ENCODE measurements around the gene HAAO. TPM values are rescaled to one million over a fixed set of nuclear protein-coding genes. Genes with fewer than 3 reads are reported as not detected.

Gene HAAO
- total RNA-seq, 2 experiments from 2014 or later, result not detected

DNA sequence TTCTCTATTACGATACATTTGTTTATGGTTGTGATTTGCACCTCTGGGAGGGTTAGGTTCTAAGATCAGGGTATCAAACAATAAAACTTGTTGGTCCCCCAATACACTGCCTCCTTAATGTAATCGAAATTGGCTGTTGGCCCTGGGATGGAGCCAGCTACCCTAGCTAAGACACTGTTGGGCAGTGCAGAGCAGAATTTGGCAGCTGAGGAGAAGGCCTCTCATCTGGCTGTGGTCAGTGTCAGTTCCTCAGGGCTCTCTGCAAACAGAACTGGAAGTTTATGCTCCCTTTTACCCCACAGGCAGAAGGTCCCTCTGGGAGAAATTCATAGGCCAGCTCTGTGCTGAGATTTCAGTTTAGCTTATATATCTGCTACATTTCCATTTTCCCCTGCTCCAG is 8.6 kb upstream of the HAAO start:
- Mint-ChIP-seq H3K4me3 (no peak overlapping the region), H3K27me3 (peaks cover 17% of the 10 kb centered on the region), H3K4me1 (ENCODE audit: low read depth) (peaks cover 8% of the 10 kb centered on the region), H3K36me3 (ENCODE audit: low read depth) (no peaks in the 10 kb centered on the region), H3K9me3 (no peaks in the 10 kb centered on the region), H3K27ac (no peak overlapping the region)
- H3K27ac ChIP-seq (ENCODE audit: low read depth in 1 of 2, low read length in 2 of 2), result no peak overlapping the region
- intact Hi-C loops (cut with DNase I, micrococcal nuclease), result loop anchor here in 1 of 2 experiments (10.0 kb wide), 3 partner anchors 306 to 1564 kb away; partner anchors contain the start of genes CAMKMT, KCNG3 and PREPL
- no peak overlapping the region for H3K4me3 ChIP-seq (ENCODE audit: low read length)
- TF ChIP-seq, protein P1, sequence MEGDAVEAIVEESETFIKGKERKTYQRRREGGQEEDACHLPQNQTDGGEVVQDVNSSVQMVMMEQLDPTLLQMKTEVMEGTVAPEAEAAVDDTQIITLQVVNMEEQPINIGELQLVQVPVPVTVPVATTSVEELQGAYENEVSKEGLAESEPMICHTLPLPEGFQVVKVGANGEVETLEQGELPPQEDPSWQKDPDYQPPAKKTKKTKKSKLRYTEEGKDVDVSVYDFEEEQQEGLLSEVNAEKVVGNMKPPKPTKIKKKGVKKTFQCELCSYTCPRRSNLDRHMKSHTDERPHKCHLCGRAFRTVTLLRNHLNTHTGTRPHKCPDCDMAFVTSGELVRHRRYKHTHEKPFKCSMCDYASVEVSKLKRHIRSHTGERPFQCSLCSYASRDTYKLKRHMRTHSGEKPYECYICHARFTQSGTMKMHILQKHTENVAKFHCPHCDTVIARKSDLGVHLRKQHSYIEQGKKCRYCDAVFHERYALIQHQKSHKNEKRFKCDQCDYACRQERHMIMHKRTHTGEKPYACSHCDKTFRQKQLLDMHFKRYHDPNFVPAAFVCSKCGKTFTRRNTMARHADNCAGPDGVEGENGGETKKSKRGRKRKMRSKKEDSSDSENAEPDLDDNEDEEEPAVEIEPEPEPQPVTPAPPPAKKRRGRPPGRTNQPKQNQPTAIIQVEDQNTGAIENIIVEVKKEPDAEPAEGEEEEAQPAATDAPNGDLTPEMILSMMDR (IDR thresholded peaks at IDR 0.05), result no peak
- no peaks in the 10 kb centered on the region for H3K27me3 ChIP-seq (ENCODE audit: control insufficient read depth in 1 of 2, insufficient read depth in 2 of 2, low read length in 2 of 2)
- ChIA-PET CTCF (interaction anchor here (0.7 kb wide), 1 partner anchor 9 kb away, joined by 3 read pairs; the partner anchor contains the start of gene HAAO), POLR2A (interaction anchor here (1.5 kb wide), 1 partner anchor 9 kb away, joined by 26 read pairs; no protein-coding TSS in a partner anchor)
- H3K36me3 ChIP-seq (ENCODE audit: insufficient read depth, low read length), result no peaks in the 10 kb centered on the region
- H3K4me1 ChIP-seq (ENCODE audit: insufficient read depth, low read length), result no peaks in the 10 kb centered on the region
- no peak for ATAC-seq (ENCODE audit: poor library complexity)
- no peaks in the 10 kb centered on the region for H3K9me3 ChIP-seq (ENCODE audit: control insufficient read depth in 1 of 2, insufficient read depth in 1 of 2, low read length in 2 of 2)
- no peak for DNase-seq

DNA sequence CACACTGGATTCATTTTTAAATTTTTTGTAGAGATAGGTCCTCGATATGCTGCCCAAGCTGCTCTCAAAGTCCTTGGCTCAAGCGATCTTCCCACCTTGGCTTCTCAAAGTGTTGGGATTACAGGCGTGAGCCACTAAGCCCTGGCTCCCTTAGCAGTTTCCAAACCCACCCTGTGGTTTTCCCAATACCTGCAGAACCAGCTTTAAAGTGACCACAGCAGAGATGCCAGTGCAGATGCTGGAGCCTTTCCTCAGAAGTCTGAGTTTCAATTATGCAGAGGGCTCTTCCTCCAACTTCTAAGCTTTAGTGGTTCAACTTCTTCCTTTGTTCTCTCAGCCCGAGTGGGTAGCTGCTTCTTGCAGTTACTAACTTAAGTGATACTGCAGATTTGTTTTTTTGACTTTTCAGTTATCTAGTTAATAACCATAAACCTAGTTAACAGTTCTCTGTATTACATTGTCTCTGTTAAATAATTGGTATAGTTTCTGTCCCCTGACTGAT is 8.1 kb upstream of the HAAO start:
- no peaks in the 10 kb centered on the region for H3K36me3 ChIP-seq (ENCODE audit: insufficient read depth, low read length)
- TF ChIP-seq, protein P1 (IDR thresholded peaks at IDR 0.05), result no peak
- no peak overlapping the region for H3K4me3 ChIP-seq (ENCODE audit: low read length)
- no peaks in the 10 kb centered on the region for H3K4me1 ChIP-seq (ENCODE audit: insufficient read depth, low read length)
- intact Hi-C loops (cut with DNase I, micrococcal nuclease), result loop anchor here in 1 of 2 experiments (10.0 kb wide), 3 partner anchors 306 to 1564 kb away; partner anchors contain the start of genes CAMKMT, KCNG3 and PREPL
- peaks cover 8% of the 10 kb centered on the region for H3K4me1 Mint-ChIP-seq (ENCODE audit: low read depth)
- peaks cover 17% of the 10 kb centered on the region for H3K27me3 Mint-ChIP-seq
- H3K27me3 ChIP-seq (ENCODE audit: control insufficient read depth in 1 of 2, insufficient read depth in 2 of 2, low read length in 2 of 2), result no peaks in the 10 kb centered on the region
- ATAC-seq (ENCODE audit: poor library complexity) (no peak), DNase-seq (no peak)
- no peaks in the 10 kb centered on the region for H3K9me3 Mint-ChIP-seq
- no peak overlapping the region for H3K4me3 Mint-ChIP-seq
- H3K9me3 ChIP-seq (ENCODE audit: control insufficient read depth in 1 of 2, insufficient read depth in 1 of 2, low read length in 2 of 2), result no peaks in the 10 kb centered on the region
- CTCF ChIA-PET, result interaction anchor here (0.7 kb wide), 1 partner anchor 8 kb away, joined by 3 read pairs; the partner anchor contains the start of gene HAAO
- POLR2A ChIA-PET, result interaction anchor here (1.5 kb wide), 1 partner anchor 10 kb away, joined by 26 read pairs; no protein-coding TSS in a partner anchor
- H3K36me3 Mint-ChIP-seq (ENCODE audit: low read depth), result no peaks in the 10 kb centered on the region
- H3K27ac Mint-ChIP-seq, result no peak overlapping the region
- H3K27ac ChIP-seq (ENCODE audit: low read depth in 1 of 2, low read length in 2 of 2), result no peak overlapping the region

DNA sequence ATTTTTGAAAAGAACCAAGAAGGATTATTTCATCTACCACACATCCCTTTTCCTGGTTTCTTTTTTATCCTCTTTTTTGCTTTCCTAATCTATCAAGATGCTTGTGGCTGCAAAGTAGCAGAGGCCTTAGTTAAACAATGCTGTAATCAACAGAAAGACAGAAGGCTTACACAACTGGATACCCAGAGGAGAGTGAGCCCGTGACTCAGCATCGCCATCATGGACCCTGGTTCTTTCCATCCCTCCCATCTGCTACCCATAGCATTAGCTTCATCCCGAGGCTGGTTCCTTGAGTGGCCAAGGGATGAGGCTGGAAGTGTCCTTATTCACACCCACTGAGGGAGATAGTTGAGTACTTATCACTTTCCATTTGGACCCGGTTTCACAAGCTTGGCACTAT is 7.5 kb upstream of the HAAO start:
- Mint-ChIP-seq H3K27me3 (peaks cover 17% of the 10 kb centered on the region), H3K36me3 (ENCODE audit: low read depth) (no peaks in the 10 kb centered on the region), H3K4me3 (no peak overlapping the region), H3K4me1 (ENCODE audit: low read depth) (peaks cover 8% of the 10 kb centered on the region), H3K9me3 (no peaks in the 10 kb centered on the region), H3K27ac (no peak overlapping the region)
- Histone ChIP-seq H3K4me3 (ENCODE audit: low read length) (no peak overlapping the region), H3K27ac (ENCODE audit: low read depth in 1 of 2, low read length in 2 of 2) (no peak overlapping the region), H3K27me3 (ENCODE audit: control insufficient read depth in 1 of 2, insufficient read depth in 2 of 2, low read length in 2 of 2) (no peaks in the 10 kb centered on the region), H3K36me3 (ENCODE audit: insufficient read depth, low read length) (no peaks in the 10 kb centered on the region), H3K4me1 (ENCODE audit: insufficient read depth, low read length) (no peaks in the 10 kb centered on the region), H3K9me3 (ENCODE audit: control insufficient read depth in 1 of 2, insufficient read depth in 1 of 2, low read length in 2 of 2) (no peaks in the 10 kb centered on the region)
- ATAC-seq (ENCODE audit: poor library complexity) (no peak), DNase-seq (no peak)
- CTCF ChIA-PET, result no interaction called here
- TF ChIP-seq, protein P1 (IDR thresholded peaks at IDR 0.05), result no peak
- intact Hi-C loops (cut with DNase I, micrococcal nuclease), result loop anchor here in 1 of 2 experiments (10.0 kb wide), 3 partner anchors 305 to 1565 kb away; partner anchors contain the start of genes CAMKMT, KCNG3 and PREPL
- POLR2A ChIA-PET, result interaction anchor here (1.5 kb wide), 1 partner anchor 11 kb away, joined by 26 read pairs; no protein-coding TSS in a partner anchor

Data from CD4-positive, alpha-beta T cell (primary cell).